GM21381 (cell line): Measurements from ENCODE around the gene TST.

ENCODE experiments used
- ATAC-seq: cut with Tn5 transposase; IDR thresholded peaks from one replicate; pipeline ENCODE4 v1.9.1; 2021; ENCODE audit warnings: mild to moderate bottlenecking, moderate library complexity; ENCODE audit not compliant: unreplicated experiment

Gene TST

GRCh38 chr22:37032535-37033460 is 13.6 kb upstream of the TST start:
- no peak for ATAC-seq

- no peak for ATAC-seq
These were observed 12.9 kb upstream of the TST start for GRCh38 chr22:37032134-37032534.

DNA sequence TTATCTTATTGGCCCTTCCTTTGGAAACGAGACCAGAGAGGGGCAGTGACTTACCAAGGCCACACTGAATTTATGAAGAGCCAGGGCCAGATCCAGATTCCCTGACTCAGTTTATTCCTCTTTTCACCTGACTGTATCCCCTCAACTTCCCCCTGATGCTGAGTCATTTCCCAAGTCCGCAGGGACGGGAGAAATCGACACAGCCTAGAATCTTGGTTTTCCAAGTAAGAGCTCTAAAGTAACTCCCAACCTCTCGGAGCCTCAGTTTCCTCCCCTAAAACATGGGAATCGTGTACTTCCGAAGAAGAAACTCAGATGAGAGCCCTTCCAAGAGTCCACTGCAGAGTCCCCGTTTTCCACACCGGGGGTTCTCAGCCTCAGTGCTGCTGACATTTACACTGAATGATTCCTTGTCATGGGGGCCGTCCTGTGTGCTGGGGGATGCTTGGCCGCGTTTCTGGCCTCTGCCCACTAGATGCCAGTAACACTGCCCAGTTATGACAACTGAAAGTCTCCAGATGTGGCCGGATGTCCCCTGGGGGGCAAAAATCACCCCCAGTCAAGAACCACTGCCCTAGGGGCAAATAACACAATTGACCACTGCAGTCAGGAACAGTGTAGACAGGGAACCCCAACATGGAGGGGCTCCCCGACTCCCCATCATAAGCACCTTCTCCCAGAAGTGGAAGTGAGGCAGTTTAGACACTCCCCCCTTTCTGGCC is 11.5 kb upstream of the TST start:
- ATAC-seq, result no peak

GRCh38 chr22:37028692-37029674 is 9.7 kb upstream of the TST start:
- ATAC-seq, result no peak

DNA sequence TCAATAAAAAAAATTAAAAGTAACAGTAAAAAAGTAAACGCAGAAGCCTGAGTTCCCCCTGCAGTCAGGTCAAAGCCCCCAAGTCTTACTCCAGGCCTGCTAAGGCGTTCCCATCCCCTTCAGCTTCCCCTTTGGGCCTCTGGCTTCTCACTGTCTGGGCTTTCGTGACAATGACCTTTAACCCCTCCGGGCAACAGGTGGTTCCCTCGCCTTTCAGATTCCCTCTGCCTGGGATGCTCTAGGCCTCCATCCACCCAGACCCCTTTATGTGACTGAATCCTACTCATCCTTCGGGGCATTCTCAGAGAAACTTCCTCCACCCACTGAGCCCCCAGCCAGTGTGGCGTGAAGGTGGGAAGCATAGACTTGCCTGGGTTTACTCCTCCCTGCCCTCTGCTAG is 8.3 kb upstream of the TST start:
- ATAC-seq, result no peak

GRCh38 chr22:37026325-37026724 is 7.1 kb upstream of the TST start:
- no peak for ATAC-seq

DNA sequence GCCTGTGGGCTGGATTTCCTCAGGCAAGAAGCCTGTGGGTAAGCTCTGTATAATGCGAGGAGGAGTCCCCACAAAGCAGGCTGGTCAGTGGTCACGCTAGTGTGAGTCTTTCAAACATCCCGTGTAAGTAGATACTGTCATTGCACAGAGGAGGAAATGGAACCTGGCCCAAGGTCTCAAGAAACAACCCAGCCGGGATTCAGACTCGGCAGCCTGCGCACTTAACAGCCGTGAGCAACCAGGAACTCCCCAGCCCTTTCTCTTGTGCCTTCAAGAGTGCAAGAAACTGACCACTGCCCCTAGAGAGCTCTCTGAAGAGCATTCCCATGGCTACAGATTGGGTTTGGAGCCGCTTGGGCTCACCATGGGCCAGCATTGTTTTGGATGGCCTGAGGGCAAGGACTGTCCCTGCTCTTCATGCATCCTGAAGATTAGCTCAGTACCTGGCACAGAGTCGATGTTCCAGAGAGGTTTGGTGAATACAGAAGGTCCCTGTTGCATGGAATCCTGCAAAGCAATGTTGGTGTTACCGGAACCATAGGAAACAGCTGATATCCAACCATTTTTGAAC is 6.3 kb upstream of the TST start:
- ATAC-seq, result no peak

- no peak for ATAC-seq
These were observed 5.3 kb upstream of the TST start for GRCh38 chr22:37024339-37025157.

- ATAC-seq, result no peak
These were observed 4.6 kb upstream of the TST start for GRCh38 chr22:37023743-37024338.

DNA sequence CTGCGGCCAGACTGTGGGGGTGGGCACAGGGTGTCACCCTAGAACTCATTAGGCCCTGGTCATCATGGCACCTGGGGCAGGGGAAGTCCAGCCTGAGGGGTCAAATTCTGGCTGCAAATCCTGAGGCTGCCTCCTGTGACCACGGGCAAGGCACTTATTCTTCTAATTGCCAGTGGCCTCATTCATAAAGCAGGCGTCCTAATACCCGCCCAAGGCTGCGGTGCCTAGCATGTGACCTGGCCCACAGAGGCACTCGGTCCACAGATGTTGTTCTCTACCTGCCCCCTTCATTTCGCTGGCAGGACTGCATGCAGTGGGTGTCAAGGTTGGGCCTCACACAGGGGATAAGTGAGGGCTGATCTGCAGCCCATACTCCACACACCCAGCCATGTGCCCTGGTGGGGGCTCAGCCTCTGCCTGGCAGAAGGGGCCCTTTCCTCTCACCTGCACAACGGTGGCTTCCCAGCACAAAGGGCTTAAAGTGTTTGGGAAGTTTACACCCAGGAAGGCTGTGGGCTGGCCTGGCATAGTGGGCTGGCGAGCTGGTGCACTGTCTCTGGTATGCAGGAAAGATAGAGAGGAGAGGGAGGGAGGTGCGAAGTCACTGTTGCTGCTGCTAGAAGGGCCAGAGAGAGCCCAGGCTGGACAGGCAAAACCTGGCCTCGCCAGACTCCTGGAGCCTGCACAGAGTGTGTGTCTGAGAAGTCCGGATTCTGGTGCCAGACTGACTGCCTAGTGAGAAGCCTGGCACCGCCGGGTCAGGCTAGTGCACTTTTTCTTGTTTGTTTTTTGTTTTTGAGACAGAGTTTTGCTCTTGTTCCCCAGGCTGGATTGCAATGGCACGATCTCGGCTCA is 3.5 kb upstream of the TST start:
- ATAC-seq, result no peak

DNA sequence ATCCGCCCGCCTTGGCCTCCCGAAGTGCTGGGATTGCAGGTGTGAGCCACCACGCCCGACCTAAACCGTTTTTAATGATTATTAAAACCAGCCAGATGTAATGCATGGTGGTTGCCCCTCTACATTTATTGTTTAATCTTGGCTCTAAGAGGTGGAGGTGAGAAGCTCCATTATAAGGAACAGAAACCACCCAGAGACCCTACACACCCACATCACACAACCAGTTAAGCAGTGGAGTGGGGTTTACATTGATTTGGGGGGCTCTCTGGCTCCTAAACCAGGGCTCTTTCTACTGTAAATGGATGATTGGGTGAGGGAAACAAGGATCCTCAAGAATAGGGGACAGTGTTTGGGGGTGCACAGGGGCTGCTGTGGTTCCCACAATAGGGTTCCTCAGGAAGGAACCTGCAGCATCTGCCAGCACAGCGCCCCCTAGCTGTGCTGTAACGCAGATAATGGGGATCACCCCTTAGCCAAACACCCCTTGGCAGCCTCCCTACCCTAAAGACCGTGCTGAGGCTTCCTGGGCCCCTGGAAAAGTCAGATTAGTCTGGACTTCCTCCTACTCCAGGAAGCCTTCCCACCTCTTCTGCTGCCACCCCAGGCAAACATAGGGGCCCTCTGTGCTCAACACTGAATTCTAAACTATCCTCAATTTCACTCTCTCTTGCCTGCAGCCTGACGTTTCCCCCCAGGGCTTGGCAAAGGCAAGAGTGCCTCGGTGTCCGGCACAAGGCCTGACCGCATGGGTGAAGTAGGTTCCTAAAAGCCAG is 2.6 kb upstream of the TST start:
- no peak for ATAC-seq

DNA sequence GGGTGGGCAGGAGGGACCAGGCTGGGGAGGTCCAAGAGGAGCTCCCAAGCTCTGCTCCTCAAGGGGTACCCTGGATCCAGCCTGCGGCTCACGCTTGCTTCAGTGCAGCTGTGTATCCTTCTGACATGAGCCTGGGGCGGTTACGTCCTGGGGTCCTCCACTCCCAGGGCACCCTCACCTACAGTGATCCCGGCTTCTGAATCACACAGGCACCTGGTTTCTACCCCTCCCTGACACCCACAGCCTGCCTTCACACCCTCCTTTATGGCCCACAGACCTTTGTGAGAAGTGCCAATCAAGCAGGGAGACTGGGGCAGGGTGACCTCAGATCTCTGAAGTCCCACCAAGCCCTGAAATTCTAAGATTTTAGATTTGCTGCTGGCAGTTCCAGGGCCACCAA is 1.8 kb upstream of the TST start:
- no peak for ATAC-seq

GRCh38 chr22:37020192-37020479 is 889 bp upstream of the TST start:
- ATAC-seq, result no peak

DNA sequence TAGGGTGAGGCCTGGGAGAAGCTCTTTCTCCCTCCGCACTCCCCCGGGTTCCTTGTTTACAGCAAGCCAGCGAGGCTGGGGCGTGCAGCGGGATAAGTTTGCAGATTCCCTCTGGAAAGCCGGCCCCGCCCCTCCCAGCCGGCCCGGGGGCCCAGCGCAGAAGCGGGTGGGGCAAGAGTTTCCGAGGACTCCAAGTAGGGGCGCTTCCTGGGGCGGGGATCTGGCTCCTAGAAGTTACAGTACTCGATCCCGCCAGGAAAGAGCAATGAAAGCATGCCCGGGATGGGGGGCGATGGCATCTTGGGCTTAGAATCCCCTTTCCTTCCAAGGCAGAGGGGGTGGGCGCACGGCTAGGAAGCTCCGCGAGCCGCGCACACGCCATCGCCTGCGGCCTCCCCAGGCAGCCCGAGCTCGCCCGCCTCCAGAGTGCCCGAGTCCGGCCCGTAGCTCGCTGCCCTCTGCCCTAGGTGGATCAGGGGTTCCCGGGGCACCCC is 385 bp downstream of the TST start:
- ATAC-seq, result peak; percentile 30

DNA sequence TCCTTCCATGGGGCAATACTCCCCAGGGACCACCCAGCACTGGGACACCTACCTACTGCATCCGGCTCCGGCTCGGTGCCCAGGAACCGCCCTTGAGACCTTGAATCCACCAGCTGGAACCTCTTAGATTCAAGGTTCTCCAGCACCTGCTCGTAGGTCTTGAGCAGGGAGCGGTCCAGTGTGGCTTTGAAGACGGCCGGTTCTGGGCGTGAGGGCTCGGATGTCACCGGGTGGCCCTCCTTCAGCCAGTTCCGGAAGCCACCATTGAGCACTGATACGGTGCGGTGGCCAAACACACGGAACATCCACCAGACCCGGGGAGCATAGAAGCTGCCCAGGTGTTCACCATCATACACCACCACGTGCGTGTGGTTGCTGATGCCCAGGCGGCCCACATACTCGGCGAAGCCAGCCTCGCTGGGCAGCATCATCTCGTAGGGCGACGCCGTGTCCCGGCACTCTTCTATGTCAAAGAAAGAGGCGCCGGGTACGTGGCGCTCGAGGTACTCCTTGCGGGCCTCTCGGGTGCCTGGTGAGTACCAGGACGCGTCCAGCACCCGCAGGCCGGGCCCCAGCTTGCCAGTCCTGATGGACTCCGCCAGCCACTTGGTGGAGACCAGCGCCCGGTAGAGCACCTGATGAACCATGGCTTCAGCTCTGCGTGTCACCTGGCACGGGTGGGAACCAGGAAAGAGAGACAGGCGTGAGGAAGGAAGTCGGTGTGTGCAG is 997 bp downstream of the TST start:
- ATAC-seq, result no peak

- ATAC-seq, result no peak
These were observed 1.9 kb downstream of the TST start for GRCh38 chr22:37017356-37017755.
